KMS-11 (cell line): Measurements from ENCODE around the gene SLPI.

Source experiments
- H2AFZ ChIP-seq: fragments of 200-600 bp; sonication (generic); 2 replicates; pipeline ENCODE4 v1.6.1; 2016; ENCODE audit warnings: antibody characterized with exemption, mixed run types, low read depth
- H3K27ac ChIP-seq: fragments of 200-600 bp; sonication (generic); 2 replicates; pipeline ENCODE4 v1.6.1; 2016; ENCODE audit warnings: mild to moderate bottlenecking, mixed run types
- H3K27me3 ChIP-seq: fragments of 200-600 bp; sonication (generic); 2 replicates; pipeline ENCODE4 v1.6.1; 2017; ENCODE audit warnings: mild to moderate bottlenecking, low read depth, mixed run types, moderate library complexity; ENCODE audit not compliant: insufficient read depth
- H3K36me3 ChIP-seq: fragments of 200-600 bp; sonication (generic); 2 replicates; pipeline ENCODE4 v1.6.1; 2017; ENCODE audit warnings: mild to moderate bottlenecking, mixed run types; ENCODE audit not compliant: insufficient read depth
- H3K4me1 ChIP-seq: fragments of 200-600 bp; sonication (generic); 2 replicates; pipeline ENCODE4 v1.6.1; 2016; ENCODE audit warnings: mild to moderate bottlenecking, low read depth, mixed run types; ENCODE audit not compliant: poor library complexity, severe bottlenecking
- H3K4me2 ChIP-seq: fragments of 200-600 bp; sonication (generic); 2 replicates; pipeline ENCODE4 v1.7.0; 2016; ENCODE audit warnings: mild to moderate bottlenecking, mixed run types
- H3K4me3 ChIP-seq: fragments of 200-600 bp; sonication (generic); IDR thresholded peaks from 2 replicates; pipeline ENCODE4 v1.6.1; 2017; ENCODE audit warnings: low read depth, low read length, mixed read lengths; ENCODE audit not compliant: insufficient read depth
- H3K79me2 ChIP-seq: fragments of 200-600 bp; sonication (generic); 2 replicates; pipeline ENCODE4 v1.6.1; 2016; ENCODE audit warnings: low read depth, mixed run types; ENCODE audit not compliant: insufficient read depth
- H3K9ac ChIP-seq: fragments of 200-600 bp; sonication (generic); 2 replicates; pipeline ENCODE4 v1.6.1; 2016; ENCODE audit warnings: mild to moderate bottlenecking, mixed run types
- H4K20me1 ChIP-seq: fragments of 200-600 bp; sonication (generic); 2 replicates; pipeline ENCODE4 v1.6.1; 2016; ENCODE audit warnings: mild to moderate bottlenecking, mixed run types; ENCODE audit not compliant: insufficient read depth
- CTCF ChIP-seq: fragments of 200-600 bp; sonication (generic); conservative IDR thresholded peaks from 2 replicates; pipeline ENCODE4 v1.6.1; 2017; ENCODE audit warnings: low read depth, mild to moderate bottlenecking, antibody characterized with exemption, low read length, moderate library complexity, mixed read lengths

The SLPI gene

GRCh38 chr20:45289942-45290676 is 35.7 kb upstream of the SLPI start:
- TF ChIP-seq CTCF, result no peak
- no peak overlapping the region for H3K27ac ChIP-seq
- H3K4me2 ChIP-seq, result peak overlapping the region; percentile 69
- H3K4me1 ChIP-seq, result peaks cover 42% of the 10 kb centered on the region
- H4K20me1 ChIP-seq, result no peaks in the 10 kb centered on the region
- H3K36me3 ChIP-seq, result no peaks in the 10 kb centered on the region
- no peak overlapping the region for H3K4me3 ChIP-seq
- H3K27me3 ChIP-seq, result no peaks in the 10 kb centered on the region
- H3K79me2 ChIP-seq, result no peaks in the 10 kb centered on the region
- H3K9ac ChIP-seq, result no peak overlapping the region; the same call in 1 of the 2 replicates
- peak overlapping the region; percentile 58; the same call in 1 of the 2 replicates for H2AFZ ChIP-seq

- Histone ChIP-seq H3K4me2 (no peak overlapping the region), H4K20me1 (no peaks in the 10 kb centered on the region), H2AFZ (no peak overlapping the region), H3K9ac (no peak overlapping the region), H3K4me3 (no peak overlapping the region), H3K36me3 (no peaks in the 10 kb centered on the region), H3K4me1 (peaks cover 35% of the 10 kb centered on the region), H3K27ac (no peak overlapping the region), H3K79me2 (no peaks in the 10 kb centered on the region), H3K27me3 (no peaks in the 10 kb centered on the region)
- no peak for TF ChIP-seq CTCF
Measured at GRCh38 chr20:45288860-45289259, 34.5 kb upstream of the SLPI start.

- Histone ChIP-seq H3K79me2 (no peaks in the 10 kb centered on the region), H3K27me3 (no peaks in the 10 kb centered on the region), H3K4me2 (no peak overlapping the region), H4K20me1 (no peaks in the 10 kb centered on the region), H3K4me1 (peaks cover 35% of the 10 kb centered on the region), H2AFZ (no peak overlapping the region), H3K4me3 (no peak overlapping the region), H3K27ac (no peak overlapping the region), H3K36me3 (no peaks in the 10 kb centered on the region), H3K9ac (no peak overlapping the region)
- no peak for TF ChIP-seq CTCF
Measured at GRCh38 chr20:45288376-45288775, 34.0 kb upstream of the SLPI start.

- no peak overlapping the region for H3K4me3 ChIP-seq
- H3K79me2 ChIP-seq, result no peaks in the 10 kb centered on the region
- no peak overlapping the region for H3K27ac ChIP-seq
- no peaks in the 10 kb centered on the region for H3K36me3 ChIP-seq
- H3K4me1 ChIP-seq, result no peaks in the 10 kb centered on the region
- H3K4me2 ChIP-seq, result no peak overlapping the region
- no peak for TF ChIP-seq CTCF
- no peaks in the 10 kb centered on the region for H3K27me3 ChIP-seq
- no peaks in the 10 kb centered on the region for H4K20me1 ChIP-seq
- H3K9ac ChIP-seq, result no peak overlapping the region
- H2AFZ ChIP-seq, result no peak overlapping the region
Measured at GRCh38 chr20:45283551-45284057, 29.2 kb upstream of the SLPI start.
